K562 (cell line): Measurements from ENCODE around the gene VPS13D. TPM values are rescaled to one million over a fixed set of nuclear protein-coding genes. Genes with fewer than 3 reads are reported as not detected.

Experiments
- BCL6 ChIP-seq: fragments of 250-450 bp; sonication (Bioruptor Pico); IDR thresholded peaks from 2 replicates; pipeline ENCODE4 v1.4.0; 2020
- EP400 ChIP-seq: fragments of 450-650 bp; IDR thresholded peaks from 2 replicates; pipeline ENCODE4 v1.6.1; 2017; ENCODE audit warnings: antibody characterized with exemption, mild to moderate bottlenecking, moderate library complexity
- GMEB1 ChIP-seq: fragments of 250-450 bp; sonication (Bioruptor Pico); IDR thresholded peaks from 2 replicates; pipeline ENCODE4 v1.4.0; 2020; ENCODE audit warnings: mild to moderate bottlenecking
- MAZ ChIP-seq, 2 experiments: fragments of 450-650 bp in 1 of 2; sonication (generic) in 1 of 2; formaldehyde crosslinking; IDR thresholded peaks in 1 of 2; conservative IDR thresholded peaks in 1 of 2; 2 replicates each; pipeline versions ENCODE4 v1.4.0 to v1.5.0; 2020; ENCODE audit warnings: mild to moderate bottlenecking in 1 of 2, missing genetic modification reagents in 1 of 2
- MEIS2 ChIP-seq: fragments of 450-650 bp; IDR thresholded peaks from 2 replicates; pipeline ENCODE4 v1.6.1; 2014; ENCODE audit warnings: mild to moderate bottlenecking; ENCODE audit not compliant: partially characterized antibody
- MTA1 ChIP-seq: fragments of 450-650 bp; IDR thresholded peaks from 2 replicates; pipeline ENCODE4 v1.6.1; 2017; ENCODE audit warnings: borderline replicate concordance
- NCOR1 ChIP-seq: fragments of 450-650 bp; IDR thresholded peaks from 2 replicates; pipeline ENCODE4 v1.6.1; 2016; ENCODE audit warnings: mild to moderate bottlenecking, moderate library complexity
- NFE2 ChIP-seq: IDR thresholded peaks from 2 replicates; pipeline ENCODE4 v1.6.1; 2014; ENCODE audit warnings: antibody characterized with exemption, low read depth
- NFIC ChIP-seq: fragments of 450-650 bp; IDR thresholded peaks from 2 replicates; pipeline ENCODE4 v1.6.1; 2017; ENCODE audit warnings: mild to moderate bottlenecking, inconsistent platforms
- NONO ChIP-seq, 2 experiments: fragments of 200-400 bp in 1 of 2; fragments of 450-650 bp in 1 of 2; formaldehyde crosslinking in 1 of 2; IDR thresholded peaks; 2 replicates each; pipeline ENCODE4 v1.6.1; 2017; ENCODE audit warnings: low read depth in 2 of 2, mild to moderate bottlenecking in 2 of 2, moderate library complexity in 2 of 2, low read length in 1 of 2
- RBM15 ChIP-seq: fragments of 200-400 bp; formaldehyde crosslinking; IDR thresholded peaks from 2 replicates; pipeline ENCODE4 v1.6.1; 2018; ENCODE audit warnings: mild to moderate bottlenecking, low read length, moderate library complexity; ENCODE audit not compliant: insufficient read depth
- RNF2 ChIP-seq: sonication (generic); IDR thresholded peaks from 2 replicates; pipeline ENCODE4 v1.6.1; 2016
- TRIM28 ChIP-seq: fragments of 450-650 bp; IDR thresholded peaks from 2 replicates; pipeline ENCODE4 v1.6.1; 2017
- ZNF143 ChIP-seq: sonication (generic); formaldehyde crosslinking; IDR thresholded peaks from 2 replicates; pipeline ENCODE4 v1.9.0; 2022; ENCODE audit warnings: mild to moderate bottlenecking, missing genetic modification reagents
- ZNF41 ChIP-seq: fragments of 250-450 bp; sonication (Bioruptor Pico); conservative IDR thresholded peaks from 2 replicates; pipeline ENCODE4 v1.4.0; 2020; ENCODE audit warnings: mild to moderate bottlenecking
- polyA plus RNA-seq, 8 experiments: library from polyadenylated mRNA; depleted of rRNA in 4 of 8; stranded (reverse) in 5 of 8; unstranded in 3 of 8; fragments of >200 nt; fragmentation: Nextera tagmentation in 2 of 8; fragmentation: Illumina TruSeq in 1 of 8; extraction: Ambion mirVana in 2 of 8; extraction: Trizol in 1 of 8; gene quantifications; 2 replicates each; pipeline versions ENCODE4 v1.2.1 to v1.2.3, GENCODE V29; 2011 to 2014; ENCODE audit warnings: inconsistent platforms in 1 of 8, missing spikeins in 1 of 8
- total RNA-seq, 7 experiments: library from RNA; depleted of rRNA in 6 of 7; stranded (reverse); fragments of >200 nt in 6 of 7; fragmentation: Illumina TruSeq in 2 of 7; extraction: Trizol in 2 of 7; gene quantifications; 2 replicates each; pipeline versions ENCODE4 v1.2.1 to v1.2.3, GENCODE V29; 2011 to 2021; ENCODE audit warnings: low replicate concordance in 1 of 7
- TF ChIP-seq, protein P1 (sequence below): fragments of 450-650 bp; IDR thresholded peaks from 2 replicates; pipeline ENCODE4 v1.6.1; 2016; ENCODE audit warnings: mild to moderate bottlenecking, moderate library complexity

Gene VPS13D
- total and polyA plus RNA-seq, 9 of the 15 experiments (the other 6 are each of a cell fraction or from before 2014, with no cell fraction given) = 6.1 to 51.5 (median 38.5) TPM

GRCh38 chr1:12472798-12473551, 243.1 kb downstream of the VPS13D start (continued):
- TF ChIP-seq ZNF41 (CRISPR knock-in tag) (0 out of 2 replicates have a peak, but pooled peaks have one; percentile 3), NFE2 (no peak), MAZ (CRISPR knock-in tag; conservative IDR thresholded peaks at IDR 0.05 in 1 of 2, IDR thresholded peaks at IDR 0.05 in 1 of 2) (peak in 1 of 2 experiments; percentile 46; a peak in 1 of 4 replicates), EP400 (0 out of 2 replicates have a peak, but pooled peaks have one; percentile 18), NFIC (no peak), NONO (IDR thresholded peaks at IDR 0.05; ENCODE audit: low read depth in 2 of 2, low read length in 1 of 2) (no peak), GMEB1 (no peak), RNF2 (peak; percentile 28; the same call in 1 of the 2 replicates), RBM15 (no peak), BCL6 (no peak), MEIS2 (peak; percentile 68), NCOR1 (peak; percentile 31; the same call in 1 of the 2 replicates), MTA1 (no peak), TRIM28 (0 out of 2 replicates have a peak, but pooled peaks have one; percentile 25), ZNF143 (no peak)
- TF ChIP-seq, protein P1, sequence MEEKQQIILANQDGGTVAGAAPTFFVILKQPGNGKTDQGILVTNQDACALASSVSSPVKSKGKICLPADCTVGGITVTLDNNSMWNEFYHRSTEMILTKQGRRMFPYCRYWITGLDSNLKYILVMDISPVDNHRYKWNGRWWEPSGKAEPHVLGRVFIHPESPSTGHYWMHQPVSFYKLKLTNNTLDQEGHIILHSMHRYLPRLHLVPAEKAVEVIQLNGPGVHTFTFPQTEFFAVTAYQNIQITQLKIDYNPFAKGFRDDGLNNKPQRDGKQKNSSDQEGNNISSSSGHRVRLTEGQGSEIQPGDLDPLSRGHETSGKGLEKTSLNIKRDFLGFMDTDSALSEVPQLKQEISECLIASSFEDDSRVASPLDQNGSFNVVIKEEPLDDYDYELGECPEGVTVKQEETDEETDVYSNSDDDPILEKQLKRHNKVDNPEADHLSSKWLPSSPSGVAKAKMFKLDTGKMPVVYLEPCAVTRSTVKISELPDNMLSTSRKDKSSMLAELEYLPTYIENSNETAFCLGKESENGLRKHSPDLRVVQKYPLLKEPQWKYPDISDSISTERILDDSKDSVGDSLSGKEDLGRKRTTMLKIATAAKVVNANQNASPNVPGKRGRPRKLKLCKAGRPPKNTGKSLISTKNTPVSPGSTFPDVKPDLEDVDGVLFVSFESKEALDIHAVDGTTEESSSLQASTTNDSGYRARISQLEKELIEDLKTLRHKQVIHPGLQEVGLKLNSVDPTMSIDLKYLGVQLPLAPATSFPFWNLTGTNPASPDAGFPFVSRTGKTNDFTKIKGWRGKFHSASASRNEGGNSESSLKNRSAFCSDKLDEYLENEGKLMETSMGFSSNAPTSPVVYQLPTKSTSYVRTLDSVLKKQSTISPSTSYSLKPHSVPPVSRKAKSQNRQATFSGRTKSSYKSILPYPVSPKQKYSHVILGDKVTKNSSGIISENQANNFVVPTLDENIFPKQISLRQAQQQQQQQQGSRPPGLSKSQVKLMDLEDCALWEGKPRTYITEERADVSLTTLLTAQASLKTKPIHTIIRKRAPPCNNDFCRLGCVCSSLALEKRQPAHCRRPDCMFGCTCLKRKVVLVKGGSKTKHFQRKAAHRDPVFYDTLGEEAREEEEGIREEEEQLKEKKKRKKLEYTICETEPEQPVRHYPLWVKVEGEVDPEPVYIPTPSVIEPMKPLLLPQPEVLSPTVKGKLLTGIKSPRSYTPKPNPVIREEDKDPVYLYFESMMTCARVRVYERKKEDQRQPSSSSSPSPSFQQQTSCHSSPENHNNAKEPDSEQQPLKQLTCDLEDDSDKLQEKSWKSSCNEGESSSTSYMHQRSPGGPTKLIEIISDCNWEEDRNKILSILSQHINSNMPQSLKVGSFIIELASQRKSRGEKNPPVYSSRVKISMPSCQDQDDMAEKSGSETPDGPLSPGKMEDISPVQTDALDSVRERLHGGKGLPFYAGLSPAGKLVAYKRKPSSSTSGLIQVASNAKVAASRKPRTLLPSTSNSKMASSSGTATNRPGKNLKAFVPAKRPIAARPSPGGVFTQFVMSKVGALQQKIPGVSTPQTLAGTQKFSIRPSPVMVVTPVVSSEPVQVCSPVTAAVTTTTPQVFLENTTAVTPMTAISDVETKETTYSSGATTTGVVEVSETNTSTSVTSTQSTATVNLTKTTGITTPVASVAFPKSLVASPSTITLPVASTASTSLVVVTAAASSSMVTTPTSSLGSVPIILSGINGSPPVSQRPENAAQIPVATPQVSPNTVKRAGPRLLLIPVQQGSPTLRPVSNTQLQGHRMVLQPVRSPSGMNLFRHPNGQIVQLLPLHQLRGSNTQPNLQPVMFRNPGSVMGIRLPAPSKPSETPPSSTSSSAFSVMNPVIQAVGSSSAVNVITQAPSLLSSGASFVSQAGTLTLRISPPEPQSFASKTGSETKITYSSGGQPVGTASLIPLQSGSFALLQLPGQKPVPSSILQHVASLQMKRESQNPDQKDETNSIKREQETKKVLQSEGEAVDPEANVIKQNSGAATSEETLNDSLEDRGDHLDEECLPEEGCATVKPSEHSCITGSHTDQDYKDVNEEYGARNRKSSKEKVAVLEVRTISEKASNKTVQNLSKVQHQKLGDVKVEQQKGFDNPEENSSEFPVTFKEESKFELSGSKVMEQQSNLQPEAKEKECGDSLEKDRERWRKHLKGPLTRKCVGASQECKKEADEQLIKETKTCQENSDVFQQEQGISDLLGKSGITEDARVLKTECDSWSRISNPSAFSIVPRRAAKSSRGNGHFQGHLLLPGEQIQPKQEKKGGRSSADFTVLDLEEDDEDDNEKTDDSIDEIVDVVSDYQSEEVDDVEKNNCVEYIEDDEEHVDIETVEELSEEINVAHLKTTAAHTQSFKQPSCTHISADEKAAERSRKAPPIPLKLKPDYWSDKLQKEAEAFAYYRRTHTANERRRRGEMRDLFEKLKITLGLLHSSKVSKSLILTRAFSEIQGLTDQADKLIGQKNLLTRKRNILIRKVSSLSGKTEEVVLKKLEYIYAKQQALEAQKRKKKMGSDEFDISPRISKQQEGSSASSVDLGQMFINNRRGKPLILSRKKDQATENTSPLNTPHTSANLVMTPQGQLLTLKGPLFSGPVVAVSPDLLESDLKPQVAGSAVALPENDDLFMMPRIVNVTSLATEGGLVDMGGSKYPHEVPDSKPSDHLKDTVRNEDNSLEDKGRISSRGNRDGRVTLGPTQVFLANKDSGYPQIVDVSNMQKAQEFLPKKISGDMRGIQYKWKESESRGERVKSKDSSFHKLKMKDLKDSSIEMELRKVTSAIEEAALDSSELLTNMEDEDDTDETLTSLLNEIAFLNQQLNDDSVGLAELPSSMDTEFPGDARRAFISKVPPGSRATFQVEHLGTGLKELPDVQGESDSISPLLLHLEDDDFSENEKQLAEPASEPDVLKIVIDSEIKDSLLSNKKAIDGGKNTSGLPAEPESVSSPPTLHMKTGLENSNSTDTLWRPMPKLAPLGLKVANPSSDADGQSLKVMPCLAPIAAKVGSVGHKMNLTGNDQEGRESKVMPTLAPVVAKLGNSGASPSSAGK = peak; percentile 33; the same call in 1 of the 2 replicates
